T1000 (cell line): ENCODE data around the gene SNRNP200.

Experiments
- DNase-seq: peaks from one replicate; lab custom pipeline; 2025; ENCODE audit warnings: mixed read lengths; lab: John Stamatoyannopoulos, UW

The SNRNP200 gene

GRCh38 chr2:96305091-96305978 lies at the start of gene SNRNP200:
TSS of gene SNRNP200 (minus strand) at chr2:96305546. CDS start at chr2:96305437, 109 bp downstream.
- DNase-seq: peak; percentile 77

GRCh38 chr2:96354492-96354891 lies 49.1 kb upstream of the SNRNP200 start:
- DNase-seq: no peak

- DNase-seq: no peak
Measured at GRCh38 chr2:96353606-96354101, 48.3 kb upstream of the SNRNP200 start.

- no peak for DNase-seq
Measured at GRCh38 chr2:96353032-96353561, 47.8 kb upstream of the SNRNP200 start.

GRCh38 chr2:96347395-96347794 lies 42.0 kb upstream of the SNRNP200 start:
- DNase-seq: no peak

- no peak for DNase-seq
Measured at GRCh38 chr2:96345868-96346462, 40.6 kb upstream of the SNRNP200 start.

- DNase-seq: no peak
Measured at GRCh38 chr2:96345438-96345837, 40.1 kb upstream of the SNRNP200 start.

- DNase-seq: no peak
Measured at GRCh38 chr2:96344011-96344410, 38.7 kb upstream of the SNRNP200 start.

- DNase-seq: peak; percentile 32
Measured at GRCh38 chr2:96342085-96342484, 36.7 kb upstream of the SNRNP200 start.

- no peak for DNase-seq
Measured at GRCh38 chr2:96341641-96342040, 36.3 kb upstream of the SNRNP200 start.

- DNase-seq: no peak
Measured at GRCh38 chr2:96340493-96341414, 35.4 kb upstream of the SNRNP200 start.

GRCh38 chr2:96336873-96337272 lies 31.5 kb upstream of the SNRNP200 start:
- DNase-seq: no peak

- no peak for DNase-seq
Measured at GRCh38 chr2:96336104-96336775, 30.9 kb upstream of the SNRNP200 start.

- no peak for DNase-seq
Measured at GRCh38 chr2:96333708-96334107, 28.4 kb upstream of the SNRNP200 start.

- no peak for DNase-seq
Measured at GRCh38 chr2:96330407-96330806, 25.1 kb upstream of the SNRNP200 start.

GRCh38 chr2:96329874-96330273 lies 24.5 kb upstream of the SNRNP200 start:
- no peak for DNase-seq

- no peak for DNase-seq
Measured at GRCh38 chr2:96329456-96329855, 24.1 kb upstream of the SNRNP200 start.

- no peak for DNase-seq
Measured at GRCh38 chr2:96326990-96327820, 21.9 kb upstream of the SNRNP200 start.

GRCh38 chr2:96326564-96326963 lies 21.2 kb upstream of the SNRNP200 start:
- no peak for DNase-seq

GRCh38 chr2:96325884-96326255 lies 20.5 kb upstream of the SNRNP200 start:
- DNase-seq: no peak
